Fibroblast of lung (primary cell): ENCODE data around the gene CPLANE2.

Source experiments
- EZH2 ChIP-seq: IDR thresholded peaks from 2 replicates; pipeline ENCODE4 v1.5.1; 2012; ENCODE audit warnings: low read length, control low read depth, mild to moderate bottlenecking; ENCODE audit errors: missing control alignments
- TF ChIP-seq, protein P1 (sequence below), 2 donors: IDR thresholded peaks in 1 of 2; conservative IDR thresholded peaks in 1 of 2; 1 replicate in 1 of 2; 2 replicates in 1 of 2; pipeline ENCODE4 v1.5.1; 2011 to 2012; ENCODE audit warnings: low read length in 2 of 2, control low read depth in 1 of 2, inconsistent platforms in 1 of 2, low read depth in 1 of 2, mild to moderate bottlenecking in 1 of 2

DNA sequence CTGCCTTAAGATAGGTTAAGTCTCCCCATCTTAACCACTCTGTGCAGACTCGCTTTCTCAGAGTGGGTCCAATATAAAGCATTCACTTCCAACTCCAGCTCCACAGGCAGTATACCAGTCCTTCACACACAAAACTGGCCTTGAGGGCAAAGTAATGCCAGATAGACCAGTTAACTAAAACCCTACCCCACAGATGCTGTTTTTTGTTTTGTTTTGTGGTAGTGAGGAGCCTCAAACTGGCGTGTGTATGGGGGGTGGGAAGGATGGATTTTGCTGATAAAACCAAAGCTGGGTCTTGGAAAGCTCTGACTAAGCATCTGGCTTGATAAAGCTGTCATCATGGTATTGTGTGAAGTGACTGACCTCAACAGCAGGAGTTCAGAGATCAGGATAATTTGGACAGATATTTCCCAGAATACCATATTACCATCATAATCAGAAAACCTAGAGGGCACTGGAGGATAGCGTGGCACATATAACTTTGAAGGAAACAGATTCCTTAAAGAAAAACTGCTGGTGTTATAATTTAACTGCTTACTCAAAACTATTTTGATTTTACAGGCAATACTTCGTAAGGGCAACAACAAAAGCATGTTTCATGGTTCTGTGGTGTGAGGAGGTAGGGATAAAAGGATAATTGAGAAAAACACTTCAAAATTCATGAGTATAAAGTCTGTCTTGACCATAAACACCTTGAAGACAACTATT, 29.6 kb upstream of the CPLANE2 start:
- no peak for TF ChIP-seq EZH2
- TF ChIP-seq, protein P1, sequence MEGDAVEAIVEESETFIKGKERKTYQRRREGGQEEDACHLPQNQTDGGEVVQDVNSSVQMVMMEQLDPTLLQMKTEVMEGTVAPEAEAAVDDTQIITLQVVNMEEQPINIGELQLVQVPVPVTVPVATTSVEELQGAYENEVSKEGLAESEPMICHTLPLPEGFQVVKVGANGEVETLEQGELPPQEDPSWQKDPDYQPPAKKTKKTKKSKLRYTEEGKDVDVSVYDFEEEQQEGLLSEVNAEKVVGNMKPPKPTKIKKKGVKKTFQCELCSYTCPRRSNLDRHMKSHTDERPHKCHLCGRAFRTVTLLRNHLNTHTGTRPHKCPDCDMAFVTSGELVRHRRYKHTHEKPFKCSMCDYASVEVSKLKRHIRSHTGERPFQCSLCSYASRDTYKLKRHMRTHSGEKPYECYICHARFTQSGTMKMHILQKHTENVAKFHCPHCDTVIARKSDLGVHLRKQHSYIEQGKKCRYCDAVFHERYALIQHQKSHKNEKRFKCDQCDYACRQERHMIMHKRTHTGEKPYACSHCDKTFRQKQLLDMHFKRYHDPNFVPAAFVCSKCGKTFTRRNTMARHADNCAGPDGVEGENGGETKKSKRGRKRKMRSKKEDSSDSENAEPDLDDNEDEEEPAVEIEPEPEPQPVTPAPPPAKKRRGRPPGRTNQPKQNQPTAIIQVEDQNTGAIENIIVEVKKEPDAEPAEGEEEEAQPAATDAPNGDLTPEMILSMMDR (conservative IDR thresholded peaks at IDR 0.05 in 1 of 2, IDR thresholded peaks at IDR 0.05 in 1 of 2; ENCODE audit: low read depth in 1 of 2, low read length in 2 of 2): no peak
